Measurements from ENCODE around the gene RIPK3. TPM values are rescaled to one million over a fixed set of nuclear protein-coding genes. Genes with fewer than 3 reads are reported as not detected.

Gene RIPK3
- total and polyA plus RNA-seq, 2 of the 8 experiments (the other 6 are each of a cell fraction or from before 2014, with no cell fraction given): 0.24 to 0.39 TPM

DNA sequence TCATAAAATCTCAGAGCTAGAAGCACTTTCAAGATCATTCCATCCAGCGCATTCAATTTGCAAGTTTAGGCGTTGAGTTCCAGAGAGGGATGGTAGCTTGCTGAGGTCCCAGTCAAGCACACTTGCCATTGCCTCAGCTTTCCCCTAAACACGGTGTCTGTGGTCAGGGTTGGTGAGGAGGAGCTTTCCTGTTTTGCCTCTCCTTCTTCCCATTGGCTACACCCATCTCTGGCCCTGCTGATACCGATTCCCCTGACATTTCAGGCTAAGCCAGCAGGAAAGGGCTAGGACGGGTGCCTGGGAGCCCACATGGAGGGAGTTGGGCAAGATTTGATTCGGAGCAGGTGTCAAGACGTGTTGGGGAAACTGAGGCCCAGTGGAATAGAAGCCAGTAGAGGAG, 37.3 kb upstream of the RIPK3 start (continued):
- TF ChIP-seq, protein P1, sequence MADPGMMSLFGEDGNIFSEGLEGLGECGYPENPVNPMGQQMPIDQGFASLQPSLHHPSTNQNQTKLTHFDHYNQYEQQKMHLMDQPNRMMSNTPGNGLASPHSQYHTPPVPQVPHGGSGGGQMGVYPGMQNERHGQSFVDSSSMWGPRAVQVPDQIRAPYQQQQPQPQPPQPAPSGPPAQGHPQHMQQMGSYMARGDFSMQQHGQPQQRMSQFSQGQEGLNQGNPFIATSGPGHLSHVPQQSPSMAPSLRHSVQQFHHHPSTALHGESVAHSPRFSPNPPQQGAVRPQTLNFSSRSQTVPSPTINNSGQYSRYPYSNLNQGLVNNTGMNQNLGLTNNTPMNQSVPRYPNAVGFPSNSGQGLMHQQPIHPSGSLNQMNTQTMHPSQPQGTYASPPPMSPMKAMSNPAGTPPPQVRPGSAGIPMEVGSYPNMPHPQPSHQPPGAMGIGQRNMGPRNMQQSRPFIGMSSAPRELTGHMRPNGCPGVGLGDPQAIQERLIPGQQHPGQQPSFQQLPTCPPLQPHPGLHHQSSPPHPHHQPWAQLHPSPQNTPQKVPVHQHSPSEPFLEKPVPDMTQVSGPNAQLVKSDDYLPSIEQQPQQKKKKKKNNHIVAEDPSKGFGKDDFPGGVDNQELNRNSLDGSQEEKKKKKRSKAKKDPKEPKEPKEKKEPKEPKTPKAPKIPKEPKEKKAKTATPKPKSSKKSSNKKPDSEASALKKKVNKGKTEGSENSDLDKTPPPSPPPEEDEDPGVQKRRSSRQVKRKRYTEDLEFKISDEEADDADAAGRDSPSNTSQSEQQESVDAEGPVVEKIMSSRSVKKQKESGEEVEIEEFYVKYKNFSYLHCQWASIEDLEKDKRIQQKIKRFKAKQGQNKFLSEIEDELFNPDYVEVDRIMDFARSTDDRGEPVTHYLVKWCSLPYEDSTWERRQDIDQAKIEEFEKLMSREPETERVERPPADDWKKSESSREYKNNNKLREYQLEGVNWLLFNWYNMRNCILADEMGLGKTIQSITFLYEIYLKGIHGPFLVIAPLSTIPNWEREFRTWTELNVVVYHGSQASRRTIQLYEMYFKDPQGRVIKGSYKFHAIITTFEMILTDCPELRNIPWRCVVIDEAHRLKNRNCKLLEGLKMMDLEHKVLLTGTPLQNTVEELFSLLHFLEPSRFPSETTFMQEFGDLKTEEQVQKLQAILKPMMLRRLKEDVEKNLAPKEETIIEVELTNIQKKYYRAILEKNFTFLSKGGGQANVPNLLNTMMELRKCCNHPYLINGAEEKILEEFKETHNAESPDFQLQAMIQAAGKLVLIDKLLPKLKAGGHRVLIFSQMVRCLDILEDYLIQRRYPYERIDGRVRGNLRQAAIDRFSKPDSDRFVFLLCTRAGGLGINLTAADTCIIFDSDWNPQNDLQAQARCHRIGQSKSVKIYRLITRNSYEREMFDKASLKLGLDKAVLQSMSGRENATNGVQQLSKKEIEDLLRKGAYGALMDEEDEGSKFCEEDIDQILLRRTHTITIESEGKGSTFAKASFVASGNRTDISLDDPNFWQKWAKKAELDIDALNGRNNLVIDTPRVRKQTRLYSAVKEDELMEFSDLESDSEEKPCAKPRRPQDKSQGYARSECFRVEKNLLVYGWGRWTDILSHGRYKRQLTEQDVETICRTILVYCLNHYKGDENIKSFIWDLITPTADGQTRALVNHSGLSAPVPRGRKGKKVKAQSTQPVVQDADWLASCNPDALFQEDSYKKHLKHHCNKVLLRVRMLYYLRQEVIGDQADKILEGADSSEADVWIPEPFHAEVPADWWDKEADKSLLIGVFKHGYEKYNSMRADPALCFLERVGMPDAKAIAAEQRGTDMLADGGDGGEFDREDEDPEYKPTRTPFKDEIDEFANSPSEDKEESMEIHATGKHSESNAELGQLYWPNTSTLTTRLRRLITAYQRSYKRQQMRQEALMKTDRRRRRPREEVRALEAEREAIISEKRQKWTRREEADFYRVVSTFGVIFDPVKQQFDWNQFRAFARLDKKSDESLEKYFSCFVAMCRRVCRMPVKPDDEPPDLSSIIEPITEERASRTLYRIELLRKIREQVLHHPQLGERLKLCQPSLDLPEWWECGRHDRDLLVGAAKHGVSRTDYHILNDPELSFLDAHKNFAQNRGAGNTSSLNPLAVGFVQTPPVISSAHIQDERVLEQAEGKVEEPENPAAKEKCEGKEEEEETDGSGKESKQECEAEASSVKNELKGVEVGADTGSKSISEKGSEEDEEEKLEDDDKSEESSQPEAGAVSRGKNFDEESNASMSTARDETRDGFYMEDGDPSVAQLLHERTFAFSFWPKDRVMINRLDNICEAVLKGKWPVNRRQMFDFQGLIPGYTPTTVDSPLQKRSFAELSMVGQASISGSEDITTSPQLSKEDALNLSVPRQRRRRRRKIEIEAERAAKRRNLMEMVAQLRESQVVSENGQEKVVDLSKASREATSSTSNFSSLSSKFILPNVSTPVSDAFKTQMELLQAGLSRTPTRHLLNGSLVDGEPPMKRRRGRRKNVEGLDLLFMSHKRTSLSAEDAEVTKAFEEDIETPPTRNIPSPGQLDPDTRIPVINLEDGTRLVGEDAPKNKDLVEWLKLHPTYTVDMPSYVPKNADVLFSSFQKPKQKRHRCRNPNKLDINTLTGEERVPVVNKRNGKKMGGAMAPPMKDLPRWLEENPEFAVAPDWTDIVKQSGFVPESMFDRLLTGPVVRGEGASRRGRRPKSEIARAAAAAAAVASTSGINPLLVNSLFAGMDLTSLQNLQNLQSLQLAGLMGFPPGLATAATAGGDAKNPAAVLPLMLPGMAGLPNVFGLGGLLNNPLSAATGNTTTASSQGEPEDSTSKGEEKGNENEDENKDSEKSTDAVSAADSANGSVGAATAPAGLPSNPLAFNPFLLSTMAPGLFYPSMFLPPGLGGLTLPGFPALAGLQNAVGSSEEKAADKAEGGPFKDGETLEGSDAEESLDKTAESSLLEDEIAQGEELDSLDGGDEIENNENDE (IDR thresholded peaks at IDR 0.05; ENCODE audit: insufficient replicate concordance, low read length): no peak
- TF ChIP-seq HDAC2 (IDR thresholded peaks at IDR 0.05; ENCODE audit: borderline replicate concordance in 1 of 2, low read depth in 2 of 2, low read length in 2 of 2) (no peak), KDM5A (IDR thresholded peaks at IDR 0.05; ENCODE audit: low read length) (no peak), TBP (IDR thresholded peaks at IDR 0.05; ENCODE audit: low read depth, low read length) (no peak)
